Stomach (tissue), 9 donors: ENCODE results near the gene COMMD7. TPM values are rescaled to one million over a fixed set of nuclear protein-coding genes. Genes with fewer than 3 reads are reported as not detected.
A peak's percentile ranks its signal among the peaks of the same experiment; 100 is the strongest.

Experiments used
- DNase-seq, 2 donors: peaks; one replicate each; pipeline versions ENCODE4 v3.0.0 to v3.0.0-alpha.2; 2013 to 2019
- H3K27ac ChIP-seq, 5 donors: fragments of 200-600 bp in 4 of 5; sonication (generic) in 4 of 5; one replicate each; pipeline ENCODE4 v1.5.1; 2013 to 2019; ENCODE audit warnings: mild to moderate bottlenecking in 1 of 5, moderate library complexity in 1 of 5
- H3K27me3 ChIP-seq, 3 donors: fragments of 200-600 bp; sonication (generic); one replicate each; pipeline ENCODE4 v1.5.1; 2017 to 2019; ENCODE audit warnings: mixed run types in 1 of 3
- H3K36me3 ChIP-seq, 4 donors: fragments of 200-600 bp; sonication (generic); 1 replicate in 3 of 4; 2 replicates in 1 of 4; pipeline ENCODE4 v1.5.1; 2016 to 2019
- H3K4me1 ChIP-seq, 4 donors: fragments of 200-600 bp; sonication (generic); one replicate each; pipeline ENCODE4 v1.5.1; 2016 to 2019
- H3K4me3 ChIP-seq, 4 donors: fragments of 200-600 bp; sonication (generic) in 3 of 4; one replicate each; pipeline ENCODE4 v1.5.1; 2016 to 2019; ENCODE audit warnings: mild to moderate bottlenecking in 1 of 4
- H3K9me3 ChIP-seq, 4 donors: fragments of 200-600 bp; sonication (generic); one replicate each; pipeline ENCODE4 v1.5.1; 2016 to 2019
- CTCF ChIP-seq, 7 experiments: fragments of 450-650 bp in 4 of 7; fragments of 200-600 bp in 3 of 7; sonication (generic) in 3 of 7; IDR thresholded peaks; one replicate each; pipeline ENCODE4 v1.5.1; 2016 to 2019; ENCODE audit warnings: antibody characterized with exemption in 7 of 7, control low read depth in 2 of 7, mild to moderate bottlenecking in 1 of 7
- EP300 ChIP-seq: sonication (generic); formaldehyde crosslinking; IDR thresholded peaks from one replicate; pipeline ENCODE4 v1.6.1; 2017; ENCODE audit warnings: antibody characterized with exemption
- POLR2A ChIP-seq, 4 donors: fragments of 450-650 bp; IDR thresholded peaks; one replicate each; pipeline ENCODE4 v1.6.1; 2016; ENCODE audit warnings: antibody characterized with exemption in 4 of 4, control low read depth in 2 of 4, mild to moderate bottlenecking in 1 of 4, moderate library complexity in 1 of 4
- POLR2AphosphoS5 ChIP-seq, 3 donors: sonication (generic); formaldehyde crosslinking; IDR thresholded peaks; one replicate each; pipeline ENCODE4 v1.6.1; 2016; ENCODE audit warnings: antibody characterized with exemption in 3 of 3
- WGBS, 5 donors: extraction: QIAGEN DNeasy Blood & Tissue Kit in 3 of 5; methylation state at CpG; one replicate each; pipeline versions ENCODE4 v1.1.5 to v1.1.7; 2013 to 2018; 5-methylcytosine and 5-hydroxymethylcytosine counted together
- intact Hi-C: fragments of 100-400 bp; cut with DNase I; formaldehyde crosslinking; loops from one replicate; pipeline ENCODE4 v1.15.1; 2023; ENCODE audit warnings: low total_unique reads
- polyA plus RNA-seq, 3 donors: library from polyadenylated mRNA; stranded (reverse); fragments of 200-250 nt; gene quantifications; one replicate each; pipeline ENCODE4 v1.2.3, GENCODE V29; 2013
- total RNA-seq, 5 donors: library from RNA; depleted of rRNA; stranded (reverse); fragments of >200 nt; gene quantifications; one replicate each; pipeline versions ENCODE4 v1.1.0 to v1.2.3, GENCODE V29; 2014 to 2016
- donor health status: healthy with polysubstance abuse.
- donor health status: Bipolar disorder and iron deficiency.
- donor health status: healthy.

The COMMD7 gene
- total and polyA plus RNA-seq, 8 donors: 3.8 to 61.9 (median 24.3) TPM

GRCh38 chr20:32762754-32763201, 19.5 kb upstream of the COMMD7 start:
- peak in 1 of 2 donors; percentile 57 for DNase-seq
- TF ChIP-seq POLR2A (IDR thresholded peaks at IDR 0.05) (no peak), CTCF (IDR thresholded peaks at IDR 0.05) (no peak), EP300 (no peak), POLR2AphosphoS5 (IDR thresholded peaks at IDR 0.05) (no peak)
- Histone ChIP-seq H3K27me3 (no peaks in the 10 kb centered on the region), H3K36me3 (no peaks in the 10 kb centered on the region), H3K9me3 (no peaks in the 10 kb centered on the region), H3K4me1 (peaks cover 12 to 22% (median 20%) of the 10 kb centered on the region in 4 donors), H3K27ac (peak overlapping the region in 2 of 5 donors; percentile 68 to 74), H3K4me3 (peak overlapping the region; percentile 77 to 91 (median 83))
- intact Hi-C loops: no loop called here
- 0 to 2% (median 1%) methylated on average over 18 to 30 of the region's 30 CpGs for WGBS, 5 donors

- Histone ChIP-seq H3K27me3 (no peaks in the 10 kb centered on the region), H3K9me3 (no peaks in the 10 kb centered on the region), H3K36me3 (no peaks in the 10 kb centered on the region), H3K27ac (peak within 1 kb of the TSS in 3 of 5 donors; percentile 25 to 74 (median 68)), H3K4me1 (peaks cover 12 to 22% (median 20%) of the 10 kb centered on the region in 4 donors), H3K4me3 (peak within 1 kb of the TSS; percentile 77 to 91 (median 83))
- intact Hi-C loops: no loop called here
- DNase-seq: peak; percentile 80 to 92
- WGBS, 5 donors: 0 to 1% (median 1%) methylated on average over 15 to 92 of the region's 92 CpGs
- no peak for TF ChIP-seq EP300
- no peak for TF ChIP-seq POLR2AphosphoS5 (IDR thresholded peaks at IDR 0.05)
- TF ChIP-seq POLR2A (IDR thresholded peaks at IDR 0.05): no peak
- TF ChIP-seq CTCF (IDR thresholded peaks at IDR 0.05): no peak
Observed at GRCh38 chr20:32761831-32762753, 18.8 kb upstream of the COMMD7 start, which contains the start of gene DNMT3B. TSS of gene DNMT3B (plus strand) at chr20:32762385. CDS start at chr20:32780324, 17,939 bp downstream.

- WGBS, 5 donors: 22 to 36% (median 27%) methylated on average over 5 to 6 of the region's 6 CpGs
- intact Hi-C loops: no loop called here
- Histone ChIP-seq H3K4me3 (peak overlapping the region; percentile 77 to 91 (median 83)), H3K36me3 (no peaks in the 10 kb centered on the region), H3K27me3 (no peaks in the 10 kb centered on the region), H3K9me3 (no peaks in the 10 kb centered on the region), H3K27ac (no peak overlapping the region), H3K4me1 (peaks cover 12 to 22% (median 20%) of the 10 kb centered on the region in 4 donors)
- no peak for TF ChIP-seq CTCF (IDR thresholded peaks at IDR 0.05)
- no peak for TF ChIP-seq POLR2AphosphoS5 (IDR thresholded peaks at IDR 0.05)
- TF ChIP-seq POLR2A (IDR thresholded peaks at IDR 0.05): no peak
- TF ChIP-seq EP300: no peak
- DNase-seq: no peak
Observed at GRCh38 chr20:32761417-32761830, 18.2 kb upstream of the COMMD7 start.

GRCh38 chr20:32756156-32756555, 12.9 kb upstream of the COMMD7 start:
- Histone ChIP-seq H3K9me3 (no peaks in the 10 kb centered on the region), H3K27me3 (no peaks in the 10 kb centered on the region), H3K27ac (no peak overlapping the region), H3K4me1 (peaks cover 0 to under 1% (median 0%) of the 10 kb centered on the region in 4 donors), H3K4me3 (no peak overlapping the region), H3K36me3 (no peaks in the 10 kb centered on the region)
- TF ChIP-seq CTCF (IDR thresholded peaks at IDR 0.05) (no peak), POLR2A (IDR thresholded peaks at IDR 0.05) (no peak), POLR2AphosphoS5 (IDR thresholded peaks at IDR 0.05) (no peak), EP300 (no peak)
- intact Hi-C loops: no loop called here
- DNase-seq: no peak
- WGBS, 5 donors: 54 to 69% (median 60%) methylated on average over 5 of the region's 5 CpGs
